ENCODE results near the gene RO60. TPM values are rescaled to one million over a fixed set of nuclear protein-coding genes. Genes with fewer than 3 reads are reported as not detected.
A peak's percentile ranks its signal among the peaks of the same experiment; 100 is the strongest.

The RO60 gene
- total RNA-seq (2014; rRNA removed): 37.9 and 45.4 TPM in 2 replicates
- percentile 86 among the genes with signal in this experiment for Bru-seq, nascent RNA
- BruChase-seq, experiment 1, labeled RNA remaining after a 6-hour chase: percentile 93 among the genes with signal in this experiment
- BruChase-seq, experiment 2, labeled RNA remaining after a 2-hour chase: percentile 93 among the genes with signal in this experiment
- long read RNA-seq, full-length matches to known transcripts: 77 of 127 reads
- long read RNA-seq, partial matches to known transcripts: 2 of 127 reads
- long read RNA-seq, other reads (novel, unspliced or antisense): 48 of 127 reads

DNA sequence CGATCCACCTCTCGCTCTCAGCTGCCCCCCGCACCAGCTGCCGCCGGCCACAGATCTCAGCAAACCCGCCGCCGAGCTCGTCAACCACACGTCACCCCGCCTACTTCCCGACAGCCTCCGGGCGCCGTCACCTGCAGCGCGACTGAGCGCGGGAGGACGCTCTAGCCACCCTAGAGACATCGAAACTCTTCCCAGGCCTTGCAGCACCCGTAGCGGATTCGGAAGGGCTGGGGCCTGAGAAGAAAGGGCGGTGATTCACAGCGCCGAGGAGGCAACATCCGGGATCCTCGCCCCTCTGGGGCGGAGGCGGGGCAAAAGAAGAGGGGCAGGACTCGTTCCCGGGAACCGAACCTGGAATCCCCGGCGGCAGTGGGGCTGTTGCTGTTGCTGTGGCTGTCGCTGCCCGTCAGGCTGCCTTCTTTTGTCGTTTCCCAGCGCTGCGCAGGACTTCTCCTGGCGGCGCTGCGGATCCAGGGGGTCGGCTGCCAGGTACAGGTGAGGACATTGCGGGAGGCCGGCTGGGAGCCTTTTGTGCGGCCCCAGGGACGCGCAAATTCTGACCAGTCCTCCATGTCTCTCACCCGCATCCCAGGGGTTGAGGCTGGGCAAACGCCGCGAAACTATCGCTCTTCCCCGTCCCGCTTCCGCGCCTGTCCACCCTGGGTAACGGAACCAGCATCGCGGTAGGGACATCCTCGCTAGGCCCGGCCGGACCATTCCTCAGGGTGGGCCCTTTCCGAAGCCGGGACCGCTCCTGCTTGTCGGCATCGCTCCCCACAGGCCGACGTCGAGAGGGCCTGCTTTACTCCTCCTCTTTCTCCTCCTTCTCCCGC lies at the start of gene RO60, which contains the start of gene UCHL5:
RO60 (plus strand) TSS at position 331 of the 833 bp plus-strand sequence. CDS start 9,443 bp downstream, outside the sequence.
UCHL5 (minus strand) TSS at position 79 of the 833 bp plus-strand sequence. CDS start 100 bp downstream, outside the sequence.
- BruUV-seq (replicated peaks): no TSS peak
- CTCF ChIA-PET: interaction anchor here (0.6 to 1.0 kb wide), 3 partner anchors 25 to 62 kb away, joined by 3 to 4 read pairs (median 4); partner anchors contain the start of genes CDC73 and GLRX2
- no peaks in the 10 kb centered on the region for H3K36me3 ChIP-seq (ENCODE audit: low read depth, low read length)
- peaks cover 94% of the 10 kb centered on the region for H3K79me2 ChIP-seq (ENCODE audit: low read length)
- H3K9me3 ChIP-seq (ENCODE audit: low read length): no peaks in the 10 kb centered on the region
- H4K20me1 ChIP-seq (ENCODE audit: low read length): no peaks in the 10 kb centered on the region
- no peaks in the 10 kb centered on the region for H3F3A ChIP-seq (ENCODE audit: low read length, unreplicated experiment)
- ATAC-seq (peak; percentile 89), DNase-seq (peak; percentile 95)
- peak within 1 kb of the TSS; percentile 97 for H3K9ac ChIP-seq (ENCODE audit: low read length)
- POLR2A ChIA-PET (ENCODE audit: unreplicated experiment): interaction anchor here (0.5 to 1.0 kb wide), 3 partner anchors 45 to 520 kb away, joined by 4 to 5 read pairs (median 4); no protein-coding TSS in a partner anchor
- H3K27ac ChIP-seq (ENCODE audit: low read length): peak within 1 kb of the TSS; percentile 86
- H2AFZ ChIP-seq (ENCODE audit: low read length): peak within 1 kb of the TSS; percentile 77
- no peaks in the 10 kb centered on the region for H3K9me2 ChIP-seq (replicated peaks; ENCODE audit: low read length)
- H3K4me2 ChIP-seq (ENCODE audit: low read length): peak within 1 kb of the TSS; percentile 98
- H3K4me3 ChIP-seq (ENCODE audit: low read length): peak within 1 kb of the TSS; percentile 87
- intact Hi-C loops (cut with micrococcal nuclease): loop anchor here (2.0 to 5.0 kb wide), 2 partner anchors 45 to 63 kb away; partner anchors contain the start of genes CDC73 and GLRX2
- TF ChIP-seq, protein P1, sequence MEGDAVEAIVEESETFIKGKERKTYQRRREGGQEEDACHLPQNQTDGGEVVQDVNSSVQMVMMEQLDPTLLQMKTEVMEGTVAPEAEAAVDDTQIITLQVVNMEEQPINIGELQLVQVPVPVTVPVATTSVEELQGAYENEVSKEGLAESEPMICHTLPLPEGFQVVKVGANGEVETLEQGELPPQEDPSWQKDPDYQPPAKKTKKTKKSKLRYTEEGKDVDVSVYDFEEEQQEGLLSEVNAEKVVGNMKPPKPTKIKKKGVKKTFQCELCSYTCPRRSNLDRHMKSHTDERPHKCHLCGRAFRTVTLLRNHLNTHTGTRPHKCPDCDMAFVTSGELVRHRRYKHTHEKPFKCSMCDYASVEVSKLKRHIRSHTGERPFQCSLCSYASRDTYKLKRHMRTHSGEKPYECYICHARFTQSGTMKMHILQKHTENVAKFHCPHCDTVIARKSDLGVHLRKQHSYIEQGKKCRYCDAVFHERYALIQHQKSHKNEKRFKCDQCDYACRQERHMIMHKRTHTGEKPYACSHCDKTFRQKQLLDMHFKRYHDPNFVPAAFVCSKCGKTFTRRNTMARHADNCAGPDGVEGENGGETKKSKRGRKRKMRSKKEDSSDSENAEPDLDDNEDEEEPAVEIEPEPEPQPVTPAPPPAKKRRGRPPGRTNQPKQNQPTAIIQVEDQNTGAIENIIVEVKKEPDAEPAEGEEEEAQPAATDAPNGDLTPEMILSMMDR (conservative IDR thresholded peaks at IDR 0.05; ENCODE audit: low read depth, low read length): no peak
- no peak for TF ChIP-seq EZH2 (IDR thresholded peaks at IDR 0.05; ENCODE audit: low read length, unreplicated experiment)
- TF ChIP-seq EZH2phosphoT487 (IDR thresholded peaks at IDR 0.05; ENCODE audit: borderline replicate concordance, low read length): no peak
- H3K4me1 ChIP-seq (ENCODE audit: insufficient read depth, low read length): peaks cover 43% of the 10 kb centered on the region
- H3K27me3 ChIP-seq (ENCODE audit: low read length): no peaks in the 10 kb centered on the region

DNA sequence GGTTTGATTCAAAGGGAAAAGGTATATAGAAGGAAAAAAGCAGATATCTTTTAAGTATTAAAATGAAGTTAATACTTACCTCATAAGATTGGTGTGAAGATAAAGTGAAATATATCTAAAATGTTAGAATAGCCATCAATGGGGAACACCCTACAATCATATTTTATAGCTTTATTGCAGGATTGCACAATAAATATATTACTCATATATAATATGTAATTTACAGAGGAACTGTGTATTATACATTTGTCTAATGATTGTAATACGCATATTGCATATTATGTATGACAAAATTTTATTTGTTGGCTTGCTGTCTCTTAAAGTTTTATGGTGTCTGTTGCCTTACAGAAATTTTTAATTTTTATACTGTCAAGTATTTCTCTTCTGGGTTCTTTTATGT lies 48.0 kb upstream of the RO60 start:
- CTCF ChIA-PET: no interaction called here
- H3K9me3 ChIP-seq (ENCODE audit: low read length): no peaks in the 10 kb centered on the region
- intact Hi-C loops (cut with micrococcal nuclease): no loop called here

More for the DNA sequence above, 48.0 kb upstream of the RO60 start:
- H4K20me1 ChIP-seq (ENCODE audit: low read length): no peaks in the 10 kb centered on the region
- ATAC-seq (no peak), DNase-seq (no peak)
- no peak overlapping the region for H3K9ac ChIP-seq (ENCODE audit: low read length)
- no peak overlapping the region for H3K4me3 ChIP-seq (ENCODE audit: low read length)
- H3K36me3 ChIP-seq (ENCODE audit: low read depth, low read length): 0 out of 2 replicates have a peak, but pooled peaks cover 5% of the 10 kb centered on the region
- peaks cover 10% of the 10 kb centered on the region for H3K4me1 ChIP-seq (ENCODE audit: insufficient read depth, low read length)
- H3K9me2 ChIP-seq (replicated peaks; ENCODE audit: low read length): no peaks in the 10 kb centered on the region
- no peak overlapping the region for H3K4me2 ChIP-seq (ENCODE audit: low read length)
- no TSS peak for BruUV-seq (replicated peaks)
- no peaks in the 10 kb centered on the region for H3K79me2 ChIP-seq (ENCODE audit: low read length)
- H3F3A ChIP-seq (ENCODE audit: low read length, unreplicated experiment): no peaks in the 10 kb centered on the region
- POLR2A ChIA-PET (ENCODE audit: unreplicated experiment): no interaction called here
- H2AFZ ChIP-seq (ENCODE audit: low read length): no peak overlapping the region
- TF ChIP-seq, protein P1 (conservative IDR thresholded peaks at IDR 0.05; ENCODE audit: low read depth, low read length): no peak
- TF ChIP-seq EZH2phosphoT487 (IDR thresholded peaks at IDR 0.05; ENCODE audit: borderline replicate concordance, low read length): no peak
- TF ChIP-seq EZH2 (IDR thresholded peaks at IDR 0.05; ENCODE audit: low read length, unreplicated experiment): no peak
- no peak overlapping the region for H3K27ac ChIP-seq (ENCODE audit: low read length)
- H3K27me3 ChIP-seq (ENCODE audit: low read length): no peaks in the 10 kb centered on the region
